Measurements from ENCODE around the gene ADCY3. TPM values are rescaled to one million over a fixed set of nuclear protein-coding genes. Genes with fewer than 3 reads are reported as not detected.

Gene ADCY3
- total and polyA plus RNA-seq, 10 of the 15 experiments (the other 5 are each of a cell fraction or from before 2014, with no cell fraction given) = 2.8 to 102 (median 50.4) TPM

- no peak for FAIRE-seq
Measured at GRCh38 chr2:24891201-24891600, 28.8 kb downstream of the ADCY3 start.

More at GRCh38 chr2:24891201-24891600, 28.8 kb downstream of the ADCY3 start:
- Histone ChIP-seq H3K27ac (ENCODE audit: control insufficient read depth, insufficient read depth) (no peak overlapping the region), H4K20me1 (ENCODE audit: control insufficient read depth, insufficient read depth) (no peaks in the 10 kb centered on the region), H3K4me2 (ENCODE audit: control insufficient read depth, insufficient read depth) (no peak overlapping the region), H3K36me3 (ENCODE audit: control insufficient read depth in 2 of 2, insufficient read depth in 2 of 2, low read length in 1 of 2) (peaks cover 0 to 3% of the 10 kb centered on the region in 2 experiments; a peak in 2 of 4 replicates), H3K4me1 (ENCODE audit: control insufficient read depth, insufficient read depth, low read length) (peaks cover 13% of the 10 kb centered on the region), H3K27me3 (replicated peaks in 1 of 2; ENCODE audit: control insufficient read depth in 2 of 2, insufficient read depth in 2 of 2, low read length in 1 of 2) (no peaks in the 10 kb centered on the region), H3K9me3 (replicated peaks; ENCODE audit: control insufficient read depth, insufficient read depth, low read length) (peaks cover 7% of the 10 kb centered on the region), H3K9ac (ENCODE audit: control insufficient read depth, insufficient read depth, low read length) (no peak overlapping the region), H3K79me2 (ENCODE audit: control insufficient read depth, insufficient read depth, low read length) (peaks cover 17% of the 10 kb centered on the region), H3K4me3 (no peak overlapping the region), H2AFZ (ENCODE audit: control insufficient read depth, low read depth, low read length) (no peak overlapping the region)
- intact Hi-C loops (cut with micrococcal nuclease; ENCODE audit: unreplicated experiment) (no loop called here), in situ Hi-C loops (cut with MboI) (no loop called here)
- ChIA-PET SMC1A (ENCODE audit: uncharacterized antibody, unreplicated experiment) (interaction anchor here (1.1 kb wide), 1 partner anchor 20 kb away, joined by 3 read pairs; no protein-coding TSS in a partner anchor), POLR2A (no interaction called here), RAD21 (ENCODE audit: unreplicated experiment) (no interaction called here), CTCF (no interaction called here)
- no peak for TF ChIP-seq EP300 (IDR thresholded peaks at IDR 0.05; ENCODE audit: borderline replicate concordance in 1 of 2, control insufficient read depth in 1 of 2, low read depth in 2 of 2, low read length in 2 of 2)
- TF ChIP-seq YBX1 (IDR thresholded peaks at IDR 0.05) = no peak
- TF ChIP-seq PKNOX1 (IDR thresholded peaks at IDR 0.05) = no peak
- TF ChIP-seq USF1 (IDR thresholded peaks at IDR 0.05; ENCODE audit: borderline replicate concordance, extremely low read length, insufficient read depth, low read depth, low read length) = no peak
- TF ChIP-seq HCFC1 (IDR thresholded peaks at IDR 0.05; ENCODE audit: low read length) = no peak
- TF ChIP-seq ZBTB11 (CRISPR knock-in tag; IDR thresholded peaks at IDR 0.05) = no peak
- no peak for TF ChIP-seq NFYA (IDR thresholded peaks at IDR 0.05; ENCODE audit: borderline replicate concordance, low read depth, low read length)
- no peak for TF ChIP-seq IRF4 (IDR thresholded peaks at IDR 0.05; ENCODE audit: low read depth, low read length)
- no peak for TF ChIP-seq MYB (IDR thresholded peaks at IDR 0.05; ENCODE audit: borderline replicate concordance, low read depth, low read length)
- TF ChIP-seq RCOR1 (conservative IDR thresholded peaks at IDR 0.05; ENCODE audit: low read depth, low read length) = no peak
- TF ChIP-seq NR2C2 (IDR thresholded peaks at IDR 0.05; ENCODE audit: borderline replicate concordance, control insufficient read depth, insufficient read length, low read depth) = no peak
- TF ChIP-seq MEF2A (IDR thresholded peaks at IDR 0.05; ENCODE audit: insufficient read depth, low read depth, low read length) = no peak
- TF ChIP-seq RFX5 (IDR thresholded peaks at IDR 0.05; ENCODE audit: low read depth, low read length) = no peak
- TF ChIP-seq EED (IDR thresholded peaks at IDR 0.05; ENCODE audit: low read depth) = no peak
- no peak for TF ChIP-seq SP1 (IDR thresholded peaks at IDR 0.05; ENCODE audit: low read depth, low read length)
- TF ChIP-seq POU2F2 (IDR thresholded peaks at IDR 0.05; ENCODE audit: borderline replicate concordance, low read depth, low read length) = no peak
- no peak for TF ChIP-seq TCF12 (IDR thresholded peaks at IDR 0.05; ENCODE audit: low read depth, low read length)
- no peak for TF ChIP-seq CREB1 (IDR thresholded peaks at IDR 0.05; ENCODE audit: low read depth)
- ATAC-seq (no peak), DNase-seq (ENCODE audit: low read depth, low spot score) (no peak)
- WGBS (ENCODE audit: insufficient coverage, insufficient replicate concordance, low lambda C conversion rate, missing lambda C conversion rate) = 95% methylated on average over 2 of the region's 2 CpGs
- no TSS peak for BruUV-seq (replicated peaks)
